Hepatocyte (in vitro differentiated cells): ENCODE results near the gene CDH22. TPM values are rescaled to one million over a fixed set of nuclear protein-coding genes. Genes with fewer than 3 reads are reported as not detected.
A peak's percentile ranks its signal among the peaks of the same experiment; 100 is the strongest.

Experiments used
- DNase-seq: peaks from one replicate; pipeline ENCODE4 v3.0.0-alpha.2; 2016; ENCODE audit warnings: low spot score
- H2AFZ ChIP-seq: fragments of 200-600 bp; sonication (generic); 2 replicates; pipeline ENCODE4 v1.6.0; 2016; ENCODE audit warnings: antibody characterized with exemption, mild to moderate bottlenecking
- H3K27ac ChIP-seq: fragments of 200-600 bp; sonication (generic); 2 replicates; pipeline ENCODE4 v1.5.1; 2016; ENCODE audit warnings: mild to moderate bottlenecking
- H3K27me3 ChIP-seq: fragments of 200-600 bp; sonication (generic); 2 replicates; pipeline ENCODE4 v1.6.1; 2016
- H3K36me3 ChIP-seq: fragments of 200-600 bp; sonication (generic); replicated peaks from 2 replicates; pipeline ENCODE4 v1.5.1; 2016; ENCODE audit warnings: low read depth; ENCODE audit not compliant: insufficient read depth
- H3K4me1 ChIP-seq: fragments of 200-600 bp; sonication (generic); 2 replicates; pipeline ENCODE4 v1.5.1; 2016; ENCODE audit warnings: mild to moderate bottlenecking, moderate library complexity; ENCODE audit not compliant: insufficient read depth
- H3K4me2 ChIP-seq: fragments of 200-600 bp; sonication (generic); 2 replicates; pipeline ENCODE4 v1.6.0; 2016
- H3K4me3 ChIP-seq: fragments of 200-600 bp; sonication (generic); 2 replicates; pipeline ENCODE4 v1.5.1; 2016; ENCODE audit warnings: mild to moderate bottlenecking
- H3K79me2 ChIP-seq: fragments of 200-600 bp; sonication (generic); 2 replicates; pipeline ENCODE4 v1.6.0; 2017; ENCODE audit warnings: mild to moderate bottlenecking
- H3K9me2 ChIP-seq: fragments of 200-600 bp; sonication (generic); replicated peaks from 2 replicates; pipeline ENCODE4 v1.6.0; 2017; ENCODE audit warnings: mild to moderate bottlenecking; ENCODE audit not compliant: insufficient read depth
- H3K9me3 ChIP-seq: fragments of 200-600 bp; sonication (generic); 2 replicates; pipeline ENCODE4 v1.5.1; 2016; ENCODE audit warnings: low read depth, mild to moderate bottlenecking
- H4K20me1 ChIP-seq: fragments of 200-600 bp; sonication (generic); 2 replicates; pipeline ENCODE4 v1.6.0; 2016; ENCODE audit warnings: mild to moderate bottlenecking; ENCODE audit not compliant: insufficient read depth, poor library complexity, severe bottlenecking
- CTCF ChIP-seq: fragments of 200-600 bp; sonication (generic); IDR thresholded peaks from 2 replicates; pipeline ENCODE4 v1.5.1; 2016; ENCODE audit warnings: antibody characterized with exemption, mild to moderate bottlenecking; ENCODE audit not compliant: poor library complexity
- EZH2 ChIP-seq: fragments of 200-600 bp; sonication (generic); IDR thresholded peaks from 2 replicates; pipeline ENCODE4 v1.6.1; 2016; ENCODE audit warnings: antibody characterized with exemption, mild to moderate bottlenecking, borderline replicate concordance
- EZH2phosphoT487 ChIP-seq: fragments of 200-600 bp; sonication (generic); IDR thresholded peaks from one replicate; pipeline ENCODE4 v1.6.1; 2018; ENCODE audit warnings: antibody characterized with exemption, mild to moderate bottlenecking, low read depth, moderate library complexity; ENCODE audit not compliant: unreplicated experiment, severe bottlenecking
- WGBS: methylation state at CpG from one replicate; pipeline ENCODE4 v1.1.6; 2016; ENCODE audit warnings: low lambda C conversion rate; ENCODE audit errors: missing lambda C conversion rate; 5-methylcytosine and 5-hydroxymethylcytosine counted together
- polyA plus RNA-seq: library from polyadenylated mRNA; unstranded; fragments of >200 nt; fragmentation: Nextera tagmentation; extraction: Ambion mirVana; gene quantifications from 2 replicates; pipeline ENCODE4 v1.2.1, GENCODE V29; 2016
- total RNA-seq: library from RNA; depleted of rRNA; stranded (reverse); fragments of >200 nt; gene quantifications from 2 replicates; pipeline ENCODE4 v1.2.3, GENCODE V29; 2014

CDH22 gene
- total and polyA plus RNA-seq, 2 experiments from 2014 or later = not detected

- DNase-seq = peak; percentile 53
- no peak overlapping the region for H2AFZ ChIP-seq
- H3K4me3 ChIP-seq = no peak overlapping the region
- no peaks in the 10 kb centered on the region for H3K27me3 ChIP-seq
- H3K27ac ChIP-seq = peak overlapping the region; percentile 55
- H3K9me3 ChIP-seq = no peaks in the 10 kb centered on the region
- H3K4me2 ChIP-seq = no peak overlapping the region
- peaks cover 10% of the 10 kb centered on the region for H4K20me1 ChIP-seq
- H3K4me1 ChIP-seq = peaks cover 5% of the 10 kb centered on the region
- WGBS = 56% methylated on average over 7 of the region's 7 CpGs
- peaks cover 10% of the 10 kb centered on the region for H3K79me2 ChIP-seq
- TF ChIP-seq CTCF (no peak), EZH2phosphoT487 (no peak), EZH2 (no peak)
- no peaks in the 10 kb centered on the region for H3K9me2 ChIP-seq
- H3K36me3 ChIP-seq = no peaks in the 10 kb centered on the region
These were observed 47.5 kb upstream of the CDH22 start for GRCh38 chr20:46355778-46356177.

GRCh38 chr20:46354920-46355654 lies 46.8 kb upstream of the CDH22 start:
- no peaks in the 10 kb centered on the region for H3K36me3 ChIP-seq
- H3K79me2 ChIP-seq = peaks cover 4% of the 10 kb centered on the region
- no peaks in the 10 kb centered on the region for H3K27me3 ChIP-seq
- H4K20me1 ChIP-seq = peaks cover 10% of the 10 kb centered on the region
- H3K9me3 ChIP-seq = no peaks in the 10 kb centered on the region
- no peaks in the 10 kb centered on the region for H3K9me2 ChIP-seq
- H3K27ac ChIP-seq = peak overlapping the region; percentile 37
- DNase-seq = no peak
- H3K4me1 ChIP-seq = peaks cover 10% of the 10 kb centered on the region
- over 99% methylated on average over 20 of the region's 20 CpGs for WGBS
- no peak overlapping the region for H3K4me2 ChIP-seq
- H3K4me3 ChIP-seq = no peak overlapping the region
- H2AFZ ChIP-seq = no peak overlapping the region
- TF ChIP-seq EZH2 = no peak
- no peak for TF ChIP-seq EZH2phosphoT487
- no peak for TF ChIP-seq CTCF

- TF ChIP-seq EZH2 (no peak), EZH2phosphoT487 (no peak), CTCF (no peak)
These were observed 45.9 kb upstream of the CDH22 start for GRCh38 chr20:46354207-46354555.

More at GRCh38 chr20:46354207-46354555, 45.9 kb upstream of the CDH22 start:
- Histone ChIP-seq H3K9me3 (no peaks in the 10 kb centered on the region), H3K79me2 (no peaks in the 10 kb centered on the region), H2AFZ (no peak overlapping the region), H4K20me1 (peaks cover 5% of the 10 kb centered on the region), H3K4me1 (peaks cover 19% of the 10 kb centered on the region), H3K27ac (no peak overlapping the region), H3K27me3 (no peaks in the 10 kb centered on the region), H3K9me2 (no peaks in the 10 kb centered on the region), H3K36me3 (no peaks in the 10 kb centered on the region), H3K4me3 (no peak overlapping the region), H3K4me2 (no peak overlapping the region)
- DNase-seq = no peak
- WGBS = 87% methylated on average over 4 of the region's 4 CpGs
